Left ventricle myocardium inferior (tissue), 1 donor: ENCODE data around the gene PLXNA4. TPM values are rescaled to one million over a fixed set of nuclear protein-coding genes. Genes with fewer than 3 reads are reported as not detected.

Experiments used
- DNase-seq: peaks from one replicate; pipeline ENCODE4 v3.0.0-alpha.2; 2020
- H3K27ac ChIP-seq: fragments of 200-600 bp; replicated peaks from 2 replicates; pipeline ENCODE4 v1.8.0; 2021
- H3K27me3 ChIP-seq: fragments of 200-600 bp; 2 replicates; pipeline ENCODE4 v1.8.0; 2021; ENCODE audit warnings: low read depth
- H3K36me3 ChIP-seq: fragments of 200-600 bp; 2 replicates; pipeline ENCODE4 v1.8.0; 2021
- H3K4me1 ChIP-seq: fragments of 200-600 bp; 2 replicates; pipeline ENCODE4 v1.8.0; 2021
- H3K4me3 ChIP-seq: fragments of 200-600 bp; 2 replicates; pipeline ENCODE4 v1.8.0; 2021; ENCODE audit warnings: mild to moderate bottlenecking, moderate library complexity
- H3K9me3 ChIP-seq: fragments of 200-600 bp; replicated peaks from 2 replicates; pipeline ENCODE4 v1.8.0; 2021
- CTCF ChIP-seq: fragments of 200-600 bp; IDR thresholded peaks from 2 replicates; pipeline ENCODE4 v1.8.0; 2021; ENCODE audit warnings: antibody characterized with exemption, mild to moderate bottlenecking, borderline replicate concordance
- intact Hi-C: fragments of 100-400 bp; cut with micrococcal nuclease; formaldehyde crosslinking; loops from one replicate; pipeline ENCODE4 v1.11.0; 2022
- total RNA-seq: library from RNA; stranded (reverse); fragmentation: NEBNext Ultra II Directional; extraction: Animal tissue kit (Norgen Biotek cat#: 25700); gene quantifications from one replicate; pipeline ENCODE4 v1.2.1, GENCODE V29; 2021
- donor health status: DM: no; HTN: yes; CAD: no; lungs with severe emphysema.

PLXNA4 gene
- total RNA-seq, 1 donor from 2014 or later, result 18.1 TPM

- no peak overlapping the region for H3K4me3 ChIP-seq
- no peaks in the 10 kb centered on the region for H3K9me3 ChIP-seq
- no peak overlapping the region for H3K27ac ChIP-seq
- no peaks in the 10 kb centered on the region for H3K4me1 ChIP-seq
- TF ChIP-seq CTCF, result no peak
- no peaks in the 10 kb centered on the region for H3K36me3 ChIP-seq
- no peak for DNase-seq
- intact Hi-C loops, result no loop called here
- no peaks in the 10 kb centered on the region for H3K27me3 ChIP-seq
Measured at GRCh38 chr7:132234711-132235110, 341.6 kb downstream of the PLXNA4 start.

GRCh38 chr7:132232406-132232805, 343.9 kb downstream of the PLXNA4 start:
- Histone ChIP-seq H3K4me3 (no peak overlapping the region), H3K9me3 (no peaks in the 10 kb centered on the region), H3K27ac (no peak overlapping the region), H3K36me3 (no peaks in the 10 kb centered on the region), H3K4me1 (no peaks in the 10 kb centered on the region), H3K27me3 (no peaks in the 10 kb centered on the region)
- no peak for DNase-seq
- no peak for TF ChIP-seq CTCF
- intact Hi-C loops, result no loop called here

GRCh38 chr7:132230462-132230861, 345.8 kb downstream of the PLXNA4 start:
- Histone ChIP-seq H3K4me1 (no peaks in the 10 kb centered on the region), H3K9me3 (no peaks in the 10 kb centered on the region), H3K4me3 (no peak overlapping the region), H3K27ac (no peak overlapping the region), H3K36me3 (no peaks in the 10 kb centered on the region), H3K27me3 (no peaks in the 10 kb centered on the region)
- DNase-seq, result no peak
- intact Hi-C loops, result no loop called here
- no peak for TF ChIP-seq CTCF

GRCh38 chr7:132228240-132228639, 348.0 kb downstream of the PLXNA4 start:
- Histone ChIP-seq H3K36me3 (peaks cover 3% of the 10 kb centered on the region), H3K27me3 (no peaks in the 10 kb centered on the region), H3K9me3 (no peaks in the 10 kb centered on the region), H3K27ac (no peak overlapping the region), H3K4me3 (no peak overlapping the region), H3K4me1 (peaks cover 7% of the 10 kb centered on the region)
- no peak for DNase-seq
- intact Hi-C loops, result no loop called here
- TF ChIP-seq CTCF, result no peak

GRCh38 chr7:132226957-132227290, 349.3 kb downstream of the PLXNA4 start:
- Histone ChIP-seq H3K27me3 (no peaks in the 10 kb centered on the region), H3K4me3 (no peak overlapping the region), H3K4me1 (peaks cover 7% of the 10 kb centered on the region), H3K9me3 (no peaks in the 10 kb centered on the region), H3K36me3 (peaks cover 12% of the 10 kb centered on the region), H3K27ac (no peak overlapping the region)
- no peak for TF ChIP-seq CTCF
- no peak for DNase-seq
- intact Hi-C loops, result no loop called here
